A549 (cell line): ENCODE data around the gene KRTAP19-3.

ENCODE experiments used
- CEBPB ChIP-seq, 2 experiments: fragments of >200 bp in 1 of 2; sonication (Bioruptor Twin) in 1 of 2; formaldehyde crosslinking in 1 of 2; IDR thresholded peaks; 2 replicates each; pipeline ENCODE4 v1.6.1; 2012 to 2016
- CHD2 ChIP-seq: fragments of 150-350 bp; IDR thresholded peaks from 2 replicates; pipeline ENCODE4 v1.6.1; 2014; ENCODE audit warnings: low read length; ENCODE audit not compliant: partially characterized antibody
- CTCF ChIP-seq: fragments of >200 bp; sonication (Bioruptor Twin); formaldehyde crosslinking; IDR thresholded peaks from 3 replicates; pipeline ENCODE4 v1.5.1; 2016
- EP300 ChIP-seq, 2 experiments: fragments of >200 bp; sonication (Bioruptor Twin); formaldehyde crosslinking; IDR thresholded peaks; 2 replicates in 1 of 2; 3 replicates in 1 of 2; pipeline ENCODE4 v1.6.1; 2016 to 2017
- JUN ChIP-seq, 2 experiments: fragments of >200 bp; sonication (Bioruptor Twin); formaldehyde crosslinking; IDR thresholded peaks; 2 replicates in 1 of 2; 3 replicates in 1 of 2; pipeline ENCODE4 v1.6.1; 2016 to 2017
- POLR2A ChIP-seq: IDR thresholded peaks from 2 replicates; pipeline ENCODE4 v1.6.1; 2012; ENCODE audit warnings: mild to moderate bottlenecking, low read length
- POLR2AphosphoS2 ChIP-seq: conservative IDR thresholded peaks from 2 replicates; pipeline ENCODE4 v1.6.1; 2012; ENCODE audit warnings: low read length, improper control_type of control experiment, inconsistent platforms
- RAD21 ChIP-seq, 2 experiments: fragments of >200 bp in 1 of 2; sonication (Bioruptor Twin) in 1 of 2; formaldehyde crosslinking in 1 of 2; IDR thresholded peaks in 1 of 2; conservative IDR thresholded peaks in 1 of 2; 2 replicates in 1 of 2; 3 replicates in 1 of 2; pipeline ENCODE4 v1.6.1; 2012 to 2018; ENCODE audit warnings: inconsistent platforms in 1 of 2
- RARB ChIP-seq: fragments of 250-450 bp; sonication (Bioruptor Pico); IDR thresholded peaks from 2 replicates; pipeline ENCODE4 v1.8.0; 2021; ENCODE audit warnings: mild to moderate bottlenecking, moderate library complexity
- RNF2 ChIP-seq: fragments of 200-600 bp; sonication (generic); IDR thresholded peaks from 2 replicates; pipeline ENCODE4 v1.6.1; 2016; ENCODE audit warnings: low read depth, mild to moderate bottlenecking, antibody characterized with exemption, moderate library complexity, borderline replicate concordance
- SMC3 ChIP-seq: fragments of >200 bp; sonication (Bioruptor Twin); formaldehyde crosslinking; IDR thresholded peaks from 3 replicates; pipeline ENCODE4 v1.6.1; 2018; ENCODE audit warnings: inconsistent platforms
- USF2 ChIP-seq: fragments of 450-650 bp; IDR thresholded peaks from 2 replicates; pipeline ENCODE4 v1.6.1; 2014; ENCODE audit warnings: antibody characterized with exemption

- TF ChIP-seq CTCF, result no peak
- no peak for TF ChIP-seq RNF2
- TF ChIP-seq CEBPB (IDR thresholded peaks at IDR 0.05), result no peak
- no peak for TF ChIP-seq EP300 (IDR thresholded peaks at IDR 0.05)
- no peak for TF ChIP-seq POLR2A
- TF ChIP-seq JUN (IDR thresholded peaks at IDR 0.05), result no peak
- no peak for TF ChIP-seq RAD21 (conservative IDR thresholded peaks at IDR 0.05 in 1 of 2, IDR thresholded peaks at IDR 0.05 in 1 of 2)
- no peak for TF ChIP-seq POLR2AphosphoS2
- TF ChIP-seq CHD2, result no peak
- no peak for TF ChIP-seq RARB (CRISPR knock-in tag)
- no peak for TF ChIP-seq USF2
- TF ChIP-seq SMC3, result no peak
These were observed 13.8 kb downstream of the KRTAP19-3 start for GRCh38 chr21:30478004-30478403.
